Activated CD4-positive, alpha-beta T cell treated with anti-CD3 and anti-CD28 coated beads, Interleukin-2, Interleukin-4, amounts not matched to agents 100 ng/mL and 50 ng/mL, durations not matched to agents 16 hours and 8 hours (primary cell): ENCODE results near the gene SLC25A34.

Source experiments
- DNase-seq: peaks from one replicate; pipeline ENCODE4 v3.0.0-alpha.2; 2020; ENCODE audit warnings: low spot score

Gene SLC25A34

DNA sequence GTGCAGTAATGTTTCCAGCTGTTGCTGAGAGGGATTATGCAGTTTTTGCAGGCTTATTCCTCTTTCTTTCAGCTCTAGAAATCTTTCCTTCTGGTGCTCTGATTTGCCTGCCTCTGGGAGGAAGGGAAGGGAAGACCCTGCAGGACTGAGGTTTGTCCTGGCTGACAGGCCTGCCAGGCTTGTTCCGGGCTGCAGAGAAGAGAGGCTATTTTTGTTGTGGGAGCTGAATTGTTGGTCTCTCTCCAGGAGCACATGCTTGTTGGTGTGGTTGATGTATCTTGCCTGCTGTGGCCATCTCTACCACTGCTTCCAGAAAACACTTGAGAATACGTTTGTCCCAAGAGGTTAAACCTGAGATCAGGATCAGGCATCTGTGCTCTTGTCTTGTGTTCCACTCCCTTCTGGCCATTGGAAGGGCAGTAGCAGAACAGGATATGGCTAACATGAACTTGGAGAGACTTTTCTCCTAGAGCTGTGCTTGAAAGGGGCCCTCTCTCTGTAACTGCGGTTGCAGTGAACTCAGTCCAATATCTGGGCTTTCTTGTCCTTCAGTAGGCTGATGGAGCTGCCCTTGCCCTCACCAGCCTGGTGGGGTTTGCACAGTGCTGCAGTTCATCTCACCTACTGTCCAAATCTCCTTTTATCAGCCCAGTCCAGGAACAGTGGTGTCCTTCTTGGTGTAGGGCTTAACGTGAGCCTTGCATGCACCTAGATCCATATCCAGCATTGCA lies 21.5 kb upstream of the SLC25A34 start:
- no peak for DNase-seq

DNA sequence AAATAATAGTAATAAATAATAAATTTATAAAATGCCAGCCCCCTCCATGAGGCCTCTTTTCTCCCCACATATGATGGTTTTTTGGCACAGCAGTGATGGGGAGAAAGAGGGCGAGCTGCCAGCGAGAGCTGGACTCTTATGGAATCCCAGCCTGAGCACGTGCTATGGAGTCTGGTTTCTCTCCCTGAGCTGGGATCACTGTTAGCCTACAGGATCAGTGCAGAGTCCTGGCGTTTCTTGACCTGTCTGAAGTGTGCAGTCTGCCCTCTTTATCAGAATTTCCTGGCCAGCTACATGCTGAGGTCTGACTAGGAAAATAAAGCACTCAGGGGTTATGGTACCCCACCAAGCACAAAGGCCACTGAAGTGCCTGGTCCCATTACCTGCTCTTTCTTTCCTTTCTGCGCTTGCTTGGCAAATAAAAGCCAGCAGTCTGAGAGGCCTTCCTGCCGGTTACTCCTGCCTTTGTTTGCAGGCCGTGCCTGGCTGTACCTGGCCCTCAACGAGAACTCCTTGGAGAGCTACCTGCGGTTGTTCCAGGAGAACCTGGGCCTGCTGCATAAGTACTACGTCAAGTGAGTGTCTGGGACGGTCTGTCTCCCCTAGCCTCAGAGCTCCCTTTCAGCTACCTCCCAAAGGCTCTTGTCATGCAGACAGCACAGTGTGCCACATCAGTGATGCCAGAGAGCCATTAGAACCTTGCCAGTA lies 18.5 kb upstream of the SLC25A34 start:
- DNase-seq, result no peak

DNA sequence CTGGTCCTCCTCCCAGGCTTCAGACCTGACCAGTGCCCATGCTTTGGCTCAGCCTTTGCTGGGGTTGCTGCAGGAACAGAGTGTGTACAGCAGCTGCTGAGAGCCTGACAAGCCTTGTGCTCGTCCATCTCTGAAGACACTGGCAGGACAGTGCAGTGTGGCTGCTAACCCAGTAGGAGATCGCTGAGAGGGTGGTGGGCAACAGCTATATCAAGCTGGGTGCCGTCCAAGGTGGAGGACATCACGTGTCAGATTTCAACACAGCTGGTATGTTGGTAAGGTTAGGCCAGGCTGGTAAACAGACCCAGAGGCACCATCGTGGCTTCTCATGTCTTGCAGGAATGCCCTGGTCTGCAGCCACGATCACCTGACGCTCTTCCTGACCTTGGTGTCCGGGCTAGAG lies 17.9 kb upstream of the SLC25A34 start:
- no peak for DNase-seq

DNA sequence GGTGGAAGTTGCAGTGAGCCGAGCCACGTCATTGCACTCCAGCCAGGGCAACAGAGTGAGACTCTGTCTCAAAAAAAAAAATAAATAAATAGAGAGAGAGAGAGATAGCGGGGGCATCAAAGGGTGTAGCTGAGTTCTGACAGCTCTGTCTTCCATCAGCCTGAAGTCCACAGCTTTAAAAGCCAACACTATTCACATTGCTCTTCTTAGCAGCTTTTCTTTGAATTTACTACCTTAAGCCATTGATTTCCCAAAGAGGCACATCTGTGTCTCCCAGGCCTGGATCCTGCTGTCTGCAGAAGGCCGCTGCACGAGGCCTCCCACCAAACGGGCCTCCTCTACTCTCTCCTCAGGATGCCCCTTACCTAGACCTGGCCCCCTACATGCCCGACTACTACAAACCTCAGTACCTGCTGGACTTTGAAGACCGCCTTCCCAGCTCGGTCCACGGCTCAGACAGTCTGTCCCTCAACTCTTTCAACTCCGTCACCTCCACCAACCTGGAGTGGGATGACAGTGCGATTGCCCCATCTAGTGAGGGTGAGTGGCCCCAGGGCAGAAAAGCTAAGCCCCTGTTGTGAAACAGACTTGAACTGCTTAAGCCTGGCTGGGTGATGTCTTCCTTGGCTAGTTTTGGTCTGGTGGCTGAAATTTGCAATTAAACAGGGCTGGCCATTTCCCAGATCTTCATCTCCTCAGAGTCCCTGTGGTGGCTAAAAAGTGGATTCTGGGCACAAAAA lies 16.5 kb upstream of the SLC25A34 start:
- DNase-seq, result no peak

DNA sequence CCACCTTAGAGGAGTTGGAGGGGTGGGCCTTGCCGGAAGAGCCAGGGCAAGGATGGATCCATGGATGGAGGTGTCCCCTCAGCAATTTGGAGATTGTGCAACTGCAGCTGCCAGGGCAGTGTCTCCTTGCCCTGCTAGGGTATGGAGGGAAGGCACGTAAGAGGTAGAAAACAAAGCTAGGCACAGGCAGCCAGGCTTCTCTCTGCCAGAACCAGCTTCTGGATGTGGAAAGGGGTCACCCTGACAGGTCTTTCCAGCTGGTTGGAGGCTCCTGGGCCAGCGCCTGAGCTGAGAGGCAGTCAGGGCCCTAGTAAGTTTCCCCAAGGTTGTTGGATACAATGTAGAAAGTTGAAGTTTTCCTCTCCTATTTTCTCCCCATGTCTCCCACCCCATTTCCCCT lies 15.2 kb upstream of the SLC25A34 start:
- no peak for DNase-seq

DNA sequence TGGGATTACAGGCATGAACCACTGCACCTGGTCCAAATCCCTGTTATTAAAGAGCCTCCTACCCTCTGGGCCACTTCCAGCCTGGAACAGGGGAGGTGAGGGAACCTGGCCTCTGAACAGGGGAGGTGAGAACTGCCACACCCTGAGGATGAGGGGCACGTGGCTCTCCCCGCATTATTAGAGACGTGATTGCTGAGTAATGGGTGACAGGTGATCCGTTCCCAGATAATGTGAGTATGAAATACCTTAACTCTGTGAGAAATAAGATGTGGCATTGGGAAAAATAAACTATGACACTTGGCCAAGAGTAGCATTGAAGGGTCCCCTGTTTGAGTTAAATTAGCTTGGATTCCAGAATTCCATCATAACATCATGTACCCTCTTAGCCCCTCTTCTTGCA lies 13.6 kb upstream of the SLC25A34 start:
- DNase-seq, result no peak

DNA sequence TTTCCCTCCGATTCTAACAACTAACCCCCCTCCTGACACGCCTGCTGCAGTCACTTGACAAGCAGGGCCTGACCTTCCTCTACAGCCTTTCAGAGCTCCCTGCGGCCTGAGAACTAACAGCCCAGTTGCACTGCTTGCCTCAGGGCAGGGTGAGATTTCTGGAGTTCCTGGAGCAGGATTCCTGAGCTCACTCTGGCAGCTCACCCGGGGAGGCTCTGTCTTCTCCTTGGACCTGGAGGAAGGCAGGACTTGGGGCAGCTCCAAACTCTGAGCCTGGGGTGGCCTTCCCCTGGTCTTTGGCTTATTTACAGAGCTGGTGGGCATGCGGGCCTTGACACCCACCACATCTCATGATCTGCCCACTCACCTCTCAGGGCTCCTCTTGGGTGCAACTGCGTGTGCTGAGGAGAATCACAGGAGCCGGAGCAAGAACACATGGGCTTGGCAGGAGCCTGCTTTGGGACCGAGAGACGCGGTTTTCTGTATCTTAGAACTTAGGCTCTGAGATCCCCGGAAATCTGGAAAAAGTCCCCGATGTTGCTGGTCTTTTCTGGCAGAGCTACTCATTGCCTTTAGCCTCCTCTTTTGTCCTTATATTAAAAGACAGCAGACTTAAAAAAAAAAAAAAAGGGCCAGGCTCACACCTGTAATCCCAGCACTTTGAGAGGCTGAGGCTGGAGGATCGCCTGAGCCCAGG lies 13.1 kb upstream of the SLC25A34 start:
- DNase-seq, result no peak

DNA sequence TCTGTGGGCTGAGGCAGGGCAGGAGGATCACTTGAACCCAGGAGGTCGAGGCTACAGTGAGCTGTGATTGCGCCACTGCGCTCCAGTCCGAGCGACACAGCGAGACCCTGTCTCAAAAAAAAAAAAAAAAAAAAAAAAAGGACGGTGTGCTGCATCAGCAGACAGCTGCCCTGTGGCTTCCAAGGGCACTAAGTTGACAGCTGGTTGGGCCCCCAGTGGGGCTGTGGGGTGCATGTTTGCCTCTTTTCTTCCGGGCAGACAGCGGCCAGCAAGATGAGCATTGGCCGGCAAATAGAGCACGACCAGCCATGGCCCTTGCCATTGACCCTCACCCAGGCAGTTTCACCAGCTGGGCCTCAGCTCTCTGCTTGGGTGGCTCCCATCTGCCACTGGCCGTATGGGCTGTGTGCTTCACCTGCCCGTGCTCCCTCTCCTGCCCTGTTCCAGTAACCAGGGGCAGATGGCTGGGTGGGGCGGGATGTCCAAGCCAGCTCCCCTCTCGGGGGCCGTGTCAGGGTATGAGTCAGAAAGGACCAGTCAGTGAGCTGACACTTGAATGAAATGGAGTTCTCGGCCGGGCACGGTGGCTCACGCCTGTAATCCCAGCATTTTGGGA lies 12.3 kb upstream of the SLC25A34 start:
- no peak for DNase-seq

DNA sequence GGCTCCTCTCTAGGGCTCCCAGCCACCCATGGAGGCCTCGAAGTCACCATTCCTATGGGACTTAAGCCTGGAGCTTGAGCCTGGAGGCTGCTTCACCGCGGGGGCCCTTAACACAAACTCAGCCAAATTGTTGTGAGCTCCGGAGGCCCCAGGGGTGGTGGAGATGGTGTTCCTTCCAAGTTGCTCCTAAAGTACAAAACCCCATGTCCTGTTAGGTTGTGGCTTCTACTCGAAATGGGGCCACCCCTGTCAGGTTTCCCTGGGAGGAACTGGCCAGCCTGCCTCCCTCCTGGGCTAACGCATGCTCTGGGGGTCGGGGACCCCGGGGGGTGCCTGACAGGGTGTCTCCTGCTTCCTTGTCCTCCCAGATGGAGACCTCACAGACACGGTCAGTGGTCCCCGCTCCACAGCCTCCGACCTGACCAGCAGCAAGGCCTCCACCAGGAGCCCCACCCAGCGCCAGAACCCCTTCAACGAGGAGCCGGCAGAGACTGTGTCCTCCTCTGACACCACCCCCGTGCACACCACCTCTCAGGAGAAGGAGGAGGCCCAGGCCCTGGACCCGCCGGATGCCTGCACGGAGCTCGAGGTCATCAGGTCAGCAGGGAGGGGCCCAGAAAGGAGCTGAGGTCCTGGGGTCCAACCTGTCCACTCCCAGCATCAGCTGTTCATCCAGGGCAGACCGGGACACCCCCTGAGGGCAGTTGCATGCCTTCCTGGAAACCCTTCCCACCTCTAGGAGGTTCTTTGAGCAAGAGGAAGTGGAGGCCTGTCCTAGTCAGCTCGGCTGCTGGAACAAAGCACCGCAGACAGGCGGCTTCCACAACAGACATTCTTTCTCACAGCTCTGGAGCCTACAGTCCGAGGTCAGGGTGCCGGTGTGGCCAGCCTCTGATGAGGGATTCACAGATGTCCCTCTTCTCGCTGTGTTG lies 10.8 kb upstream of the SLC25A34 start:
- no peak for DNase-seq

DNA sequence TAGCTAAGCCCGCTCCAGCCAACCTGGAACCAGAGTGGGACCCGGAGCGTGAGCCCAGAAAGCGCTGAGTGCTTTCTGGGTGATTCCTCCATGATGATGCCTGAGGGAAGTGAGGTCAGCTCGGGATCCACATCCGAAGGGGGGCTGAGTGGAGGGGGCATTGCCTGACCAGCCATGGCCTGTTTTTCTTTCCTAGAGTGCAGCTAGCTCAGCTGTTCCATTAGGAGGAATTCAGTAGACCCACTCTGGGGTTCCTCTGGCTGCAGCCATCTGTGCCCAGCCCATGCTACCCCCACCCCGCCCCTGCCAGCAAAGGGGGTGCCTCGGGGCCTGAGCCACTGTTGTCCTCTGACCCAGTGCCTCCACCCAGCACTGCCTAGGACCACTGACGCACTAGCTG lies 9.6 kb upstream of the SLC25A34 start:
- DNase-seq, result no peak

DNA sequence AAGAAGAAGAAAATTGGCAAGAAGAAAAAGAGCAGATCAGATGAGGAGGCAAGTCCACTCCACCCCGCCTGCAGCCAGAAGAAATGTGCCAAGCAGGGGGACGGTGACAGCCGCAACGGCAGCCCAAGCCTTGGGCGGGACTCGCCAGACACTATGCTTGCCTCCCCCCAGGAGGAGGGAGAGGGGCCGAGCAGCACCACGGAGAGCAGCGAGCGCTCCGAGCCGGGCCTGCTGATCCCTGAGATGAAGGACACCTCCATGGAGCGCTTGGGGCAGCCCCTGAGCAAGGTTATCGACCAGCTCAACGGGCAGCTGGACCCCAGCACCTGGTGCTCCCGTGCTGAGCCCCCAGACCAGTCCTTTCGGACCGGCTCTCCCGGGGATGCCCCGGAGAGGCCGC lies 9.0 kb upstream of the SLC25A34 start:
- DNase-seq, result no peak

DNA sequence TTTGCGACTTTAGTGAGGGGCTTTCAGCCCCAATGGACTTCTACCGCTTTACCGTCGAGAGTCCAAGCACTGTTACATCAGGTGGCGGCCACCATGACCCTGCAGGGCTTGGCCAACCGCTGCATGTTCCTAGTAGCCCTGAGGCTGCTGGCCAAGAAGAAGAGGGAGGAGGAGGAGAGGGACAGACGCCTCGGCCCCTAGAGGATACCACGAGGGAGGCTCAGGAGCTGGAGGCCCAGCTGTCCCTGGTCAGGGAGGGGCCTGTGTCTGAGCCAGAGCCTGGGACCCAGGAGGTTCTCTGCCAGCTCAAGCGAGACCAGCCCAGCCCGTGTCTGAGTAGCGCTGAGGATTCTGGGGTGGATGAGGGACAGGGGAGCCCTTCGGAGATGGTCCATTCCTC lies 8.6 kb upstream of the SLC25A34 start:
- DNase-seq, result no peak

DNA sequence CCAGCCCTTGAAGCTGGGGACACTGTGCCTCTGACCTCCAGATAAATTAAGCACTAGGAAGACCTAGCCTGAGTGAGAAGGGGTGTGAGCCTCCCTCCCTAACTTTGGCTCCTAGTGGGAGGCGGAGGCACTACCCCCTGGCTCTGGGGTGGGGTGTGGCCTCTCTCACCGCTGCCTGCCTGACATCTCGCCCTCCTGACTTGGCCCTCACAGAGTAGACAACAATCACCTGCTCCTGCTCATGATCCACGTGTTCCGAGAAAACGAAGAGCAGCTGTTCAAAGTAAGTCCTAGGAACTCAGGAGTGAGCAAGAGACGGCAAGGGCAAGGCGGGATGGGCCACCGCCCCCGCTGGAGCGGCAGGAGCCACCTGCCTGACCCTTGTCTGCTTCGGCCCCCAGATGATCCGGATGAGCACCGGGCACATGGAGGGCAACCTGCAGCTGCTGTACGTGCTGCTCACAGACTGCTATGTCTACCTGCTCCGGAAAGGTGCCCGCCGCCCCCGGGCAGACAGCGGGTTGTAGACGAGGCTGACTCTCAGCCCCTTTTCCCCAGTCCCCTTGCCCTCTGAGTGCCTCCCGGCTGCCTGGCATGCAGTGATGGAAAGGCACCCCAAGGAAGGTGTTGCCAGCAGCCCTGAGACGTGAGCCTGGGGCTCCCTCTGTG lies 8.1 kb upstream of the SLC25A34 start:
- DNase-seq, result no peak

DNA sequence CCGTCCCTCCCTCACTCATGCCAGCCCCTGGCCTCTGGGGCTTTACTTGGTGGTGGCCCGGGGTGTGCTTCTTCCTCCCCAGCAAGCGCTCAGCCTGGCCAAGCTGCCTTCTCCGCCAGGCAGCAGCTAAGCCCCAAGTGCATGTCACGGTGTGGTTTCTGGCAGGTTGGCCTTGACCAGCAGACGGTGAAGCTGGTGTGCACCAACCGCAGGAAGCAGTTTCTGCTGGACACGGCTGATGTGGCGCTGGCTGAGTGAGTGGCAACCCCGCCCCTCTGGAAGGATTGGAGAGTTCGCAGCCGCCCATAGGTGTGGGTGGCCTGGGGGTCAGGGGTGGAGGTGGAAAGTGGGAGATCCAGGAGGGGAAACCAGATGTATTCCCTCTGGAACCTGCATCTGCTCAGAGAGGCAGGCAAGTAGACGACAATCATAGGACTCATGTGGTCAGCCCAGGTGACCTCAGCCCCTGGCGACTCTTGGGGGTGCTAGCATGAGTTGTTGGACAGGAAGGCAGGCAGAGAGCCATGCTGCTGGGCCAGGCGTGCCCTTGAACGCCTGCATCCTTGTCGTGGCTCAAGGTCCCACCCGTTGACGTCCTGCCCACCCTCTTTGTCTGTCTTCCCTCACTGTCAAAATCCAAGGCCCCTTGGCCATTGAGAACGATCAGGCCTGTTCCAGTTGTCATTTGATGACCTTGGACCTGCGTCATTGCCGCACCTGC lies 7.0 kb upstream of the SLC25A34 start:
- no peak for DNase-seq

DNA sequence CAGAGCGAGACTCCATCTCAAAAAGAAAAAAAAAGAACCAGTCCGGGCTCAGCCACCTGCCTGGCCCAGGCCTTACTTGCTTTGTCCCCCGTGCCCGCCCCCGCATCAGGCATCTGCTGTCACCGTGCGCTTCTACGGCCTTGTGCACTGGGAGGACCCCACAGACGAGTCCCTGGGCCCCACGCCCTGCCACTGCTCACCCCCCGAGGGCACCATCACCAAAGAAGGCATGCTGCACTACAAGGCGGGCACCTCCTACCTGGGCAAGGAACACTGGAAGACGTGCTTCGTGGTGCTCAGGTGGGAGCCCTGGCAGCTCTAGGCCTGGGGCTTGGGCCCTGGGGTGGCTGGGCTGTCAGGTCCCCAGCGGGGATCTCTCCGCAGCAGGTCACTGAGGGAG lies 5.6 kb upstream of the SLC25A34 start:
- no peak for DNase-seq

DNA sequence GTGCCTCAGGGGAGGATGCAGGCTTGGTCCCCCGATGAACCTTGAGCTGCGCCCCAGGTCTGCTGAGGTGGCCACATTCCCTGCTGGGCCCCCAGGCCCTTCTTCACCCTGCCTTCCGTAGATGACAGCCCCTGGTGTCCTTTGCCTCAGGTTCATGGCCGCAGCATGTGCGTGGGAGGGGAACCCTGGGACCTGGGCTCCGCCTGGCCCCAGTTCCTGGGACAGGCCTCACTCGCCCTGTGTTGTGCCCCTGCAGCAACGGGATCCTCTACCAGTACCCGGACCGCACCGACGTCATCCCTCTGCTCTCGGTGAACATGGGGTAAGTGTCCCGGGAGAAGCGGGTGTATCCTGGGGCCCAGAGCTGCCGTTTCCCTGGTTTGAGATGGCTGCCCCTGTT lies 5.1 kb upstream of the SLC25A34 start:
- DNase-seq, result no peak

DNA sequence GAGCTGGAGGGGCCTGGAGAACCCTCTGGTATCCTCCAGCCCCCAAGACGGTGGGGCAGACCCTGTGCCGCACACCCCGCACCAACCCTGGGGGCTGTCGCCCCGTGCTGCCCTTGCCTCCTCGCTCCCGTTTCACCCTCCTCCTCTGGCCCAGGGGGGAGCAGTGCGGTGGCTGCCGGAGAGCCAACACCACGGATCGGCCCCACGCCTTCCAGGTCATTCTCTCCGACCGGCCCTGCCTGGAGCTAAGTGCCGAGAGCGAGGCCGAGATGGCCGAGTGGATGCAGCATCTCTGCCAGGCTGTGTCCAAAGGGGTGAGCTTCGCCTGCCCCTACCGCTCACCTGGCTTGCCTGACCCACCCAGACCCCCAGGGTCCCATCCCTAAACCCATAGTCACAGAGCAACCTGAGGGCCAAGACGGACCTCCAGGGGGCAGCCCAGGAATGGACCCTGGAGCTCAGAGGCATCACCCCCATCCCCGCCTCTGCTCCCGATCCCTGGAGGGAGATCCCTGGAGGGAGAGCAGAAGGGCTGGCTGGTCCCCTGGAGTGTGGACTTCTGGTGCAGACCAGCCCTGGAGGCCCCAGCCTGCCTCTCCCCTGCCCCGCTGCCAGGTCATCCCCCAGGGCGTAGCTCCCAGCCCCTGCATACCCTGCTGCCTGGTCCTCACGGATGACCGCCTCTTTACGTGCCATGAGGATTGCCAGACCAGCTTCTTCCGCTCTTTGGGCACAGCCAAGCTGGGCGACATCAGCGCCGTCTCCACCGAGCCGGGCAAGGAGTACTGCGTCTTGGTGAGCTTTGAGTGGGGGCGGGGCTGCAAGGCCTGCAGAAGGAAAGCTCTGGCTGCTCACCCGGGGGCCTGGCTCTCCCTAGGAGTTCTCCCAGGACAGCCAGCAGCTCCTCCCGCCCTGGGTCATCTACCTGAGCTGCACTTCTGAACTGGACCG lies 4.0 kb upstream of the SLC25A34 start:
- DNase-seq, result no peak

DNA sequence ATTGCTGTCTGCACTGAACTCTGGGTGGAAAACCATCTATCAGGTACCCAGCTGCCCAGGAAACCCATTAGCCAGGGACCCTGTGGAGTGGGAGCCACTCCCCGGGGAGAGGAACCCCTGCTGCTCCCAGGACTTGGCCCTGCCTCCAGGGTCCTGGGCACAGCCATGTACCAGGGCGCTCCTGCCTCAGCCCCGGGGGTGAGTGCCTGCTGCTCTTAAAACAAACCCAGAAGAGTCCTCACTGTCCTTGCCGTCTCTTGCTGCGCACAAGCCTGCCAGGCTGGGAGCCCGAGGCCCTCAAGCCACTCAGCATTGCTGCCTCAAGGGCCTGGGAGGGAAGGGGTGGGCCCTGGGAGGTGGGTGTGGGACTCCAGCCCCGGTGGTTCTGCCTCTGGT lies 3.4 kb upstream of the SLC25A34 start:
- no peak for DNase-seq
